Measurements from ENCODE around the gene CTNNA2.

The CTNNA2 gene

DNA sequence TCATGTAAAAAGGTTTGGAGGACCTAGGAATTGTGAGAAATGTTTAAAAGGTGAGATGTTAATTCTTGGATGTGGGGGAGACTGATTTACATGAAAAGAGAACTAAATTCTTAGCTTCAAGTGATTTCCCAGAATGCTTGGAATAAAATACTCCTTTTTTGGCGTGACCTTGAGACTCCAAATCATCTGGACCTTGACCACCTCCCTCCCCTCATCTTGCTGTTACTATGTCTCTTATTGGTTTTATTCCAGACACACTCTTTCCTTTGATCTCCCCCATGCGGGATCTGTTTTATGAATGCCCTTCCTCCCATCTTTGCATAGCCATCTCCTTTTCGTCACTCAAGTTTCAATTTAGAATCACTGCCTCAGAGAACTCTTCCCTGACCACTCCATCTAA is 811.7 kb downstream of the CTNNA2 start:
- Histone ChIP-seq H3K9me3 (ENCODE audit: control insufficient read depth, low read length) (no peaks in the 10 kb centered on the region), H3K79me2 (no peaks in the 10 kb centered on the region), H3K9ac (no peak overlapping the region), H3K4me1 (peaks cover 2% of the 10 kb centered on the region), H3K27ac (no peak overlapping the region), H3K4me3 (ENCODE audit: low read depth, low read length) (no peak overlapping the region), H2AFZ (no peak overlapping the region), H3K27me3 (ENCODE audit: control insufficient read depth, insufficient read depth, low read length) (no peaks in the 10 kb centered on the region), H3K36me3 (ENCODE audit: control insufficient read depth, insufficient read depth, low read length) (no peaks in the 10 kb centered on the region), H3K4me2 (ENCODE audit: low read length) (no peak overlapping the region)
- TF ChIP-seq, protein P1, sequence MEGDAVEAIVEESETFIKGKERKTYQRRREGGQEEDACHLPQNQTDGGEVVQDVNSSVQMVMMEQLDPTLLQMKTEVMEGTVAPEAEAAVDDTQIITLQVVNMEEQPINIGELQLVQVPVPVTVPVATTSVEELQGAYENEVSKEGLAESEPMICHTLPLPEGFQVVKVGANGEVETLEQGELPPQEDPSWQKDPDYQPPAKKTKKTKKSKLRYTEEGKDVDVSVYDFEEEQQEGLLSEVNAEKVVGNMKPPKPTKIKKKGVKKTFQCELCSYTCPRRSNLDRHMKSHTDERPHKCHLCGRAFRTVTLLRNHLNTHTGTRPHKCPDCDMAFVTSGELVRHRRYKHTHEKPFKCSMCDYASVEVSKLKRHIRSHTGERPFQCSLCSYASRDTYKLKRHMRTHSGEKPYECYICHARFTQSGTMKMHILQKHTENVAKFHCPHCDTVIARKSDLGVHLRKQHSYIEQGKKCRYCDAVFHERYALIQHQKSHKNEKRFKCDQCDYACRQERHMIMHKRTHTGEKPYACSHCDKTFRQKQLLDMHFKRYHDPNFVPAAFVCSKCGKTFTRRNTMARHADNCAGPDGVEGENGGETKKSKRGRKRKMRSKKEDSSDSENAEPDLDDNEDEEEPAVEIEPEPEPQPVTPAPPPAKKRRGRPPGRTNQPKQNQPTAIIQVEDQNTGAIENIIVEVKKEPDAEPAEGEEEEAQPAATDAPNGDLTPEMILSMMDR (IDR thresholded peaks at IDR 0.05): no peak

DNA sequence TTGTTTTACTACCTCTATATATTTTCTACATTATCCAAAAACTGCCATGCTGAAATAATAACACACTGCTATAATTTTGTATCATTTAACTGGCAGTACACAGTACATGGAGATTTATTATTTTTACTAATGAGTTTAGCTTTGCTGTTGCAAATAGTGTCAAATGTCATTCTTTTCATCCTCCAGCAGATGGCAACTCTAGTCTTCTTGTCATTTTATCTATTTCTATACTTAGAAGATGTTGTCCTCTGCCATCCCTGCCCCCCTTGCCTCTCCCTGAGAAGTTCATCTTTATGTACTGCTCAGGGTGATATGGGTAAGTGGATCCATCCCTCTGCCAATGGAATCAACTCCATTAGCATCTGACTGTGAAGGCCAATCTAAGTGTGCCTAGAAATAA is 813.4 kb downstream of the CTNNA2 start:
- Histone ChIP-seq H3K36me3 (ENCODE audit: control insufficient read depth, insufficient read depth, low read length) (no peaks in the 10 kb centered on the region), H2AFZ (no peak overlapping the region), H3K4me3 (ENCODE audit: low read depth, low read length) (no peak overlapping the region), H3K9ac (no peak overlapping the region), H3K27ac (no peak overlapping the region), H3K4me2 (ENCODE audit: low read length) (no peak overlapping the region), H3K79me2 (no peaks in the 10 kb centered on the region), H3K27me3 (ENCODE audit: control insufficient read depth, insufficient read depth, low read length) (no peaks in the 10 kb centered on the region), H3K9me3 (ENCODE audit: control insufficient read depth, low read length) (no peaks in the 10 kb centered on the region), H3K4me1 (peaks cover 2% of the 10 kb centered on the region)
- TF ChIP-seq, protein P1 (IDR thresholded peaks at IDR 0.05): no peak

DNA sequence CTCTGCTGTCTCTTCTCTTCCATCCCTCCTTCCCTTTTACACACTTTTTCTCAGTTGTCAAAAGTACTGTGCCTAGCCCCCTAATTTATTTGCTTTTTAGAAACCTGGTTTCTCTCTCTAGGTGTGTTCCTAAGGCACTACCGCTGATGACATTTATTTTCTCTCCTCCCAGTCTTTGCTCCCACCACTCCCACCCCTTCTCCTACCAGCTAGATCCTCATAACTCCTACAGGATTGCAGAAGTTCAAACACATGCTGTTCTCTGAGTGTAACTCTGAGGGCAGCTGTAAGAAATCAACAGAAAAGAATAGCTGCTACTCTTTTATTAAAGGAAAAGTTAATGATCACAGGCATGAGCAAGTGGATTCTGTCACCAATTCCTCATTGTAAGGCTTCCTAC is 814.0 kb downstream of the CTNNA2 start:
- H3K36me3 ChIP-seq (ENCODE audit: control insufficient read depth, insufficient read depth, low read length): no peaks in the 10 kb centered on the region
- H3K79me2 ChIP-seq: no peaks in the 10 kb centered on the region
- TF ChIP-seq, protein P1 (IDR thresholded peaks at IDR 0.05): no peak

DNA sequence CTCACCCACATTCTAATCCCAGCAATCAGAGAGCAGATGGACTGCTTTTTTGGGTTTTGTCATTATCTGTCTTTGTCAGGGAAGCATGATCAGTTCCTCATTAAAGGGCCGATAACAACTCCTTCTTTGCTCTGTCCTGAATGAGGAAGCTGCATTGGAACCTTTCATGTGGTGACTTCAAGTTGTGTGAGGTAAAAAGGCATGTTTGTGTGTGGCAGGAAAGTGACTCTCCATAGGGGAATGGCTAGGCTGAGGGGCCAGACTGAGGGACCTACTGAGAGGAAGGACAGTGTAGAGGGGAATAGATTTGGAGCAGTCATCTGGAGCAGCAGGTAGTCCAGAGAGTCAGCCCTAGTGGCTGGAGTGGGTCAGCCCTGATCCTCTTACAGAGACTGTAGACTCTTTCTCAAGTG is 815.3 kb downstream of the CTNNA2 start:
- H2AFZ ChIP-seq: no peak overlapping the region
- TF ChIP-seq, protein P1 (IDR thresholded peaks at IDR 0.05): no peak
- H3K27me3 ChIP-seq (ENCODE audit: control insufficient read depth, insufficient read depth, low read length): no peaks in the 10 kb centered on the region
- no peaks in the 10 kb centered on the region for H3K79me2 ChIP-seq
- H3K4me3 ChIP-seq (ENCODE audit: low read depth, low read length): no peak overlapping the region
- H3K4me2 ChIP-seq (ENCODE audit: low read length): no peak overlapping the region
- H3K4me1 ChIP-seq: peaks cover 2% of the 10 kb centered on the region
- H3K9ac ChIP-seq: no peak overlapping the region
- H3K36me3 ChIP-seq (ENCODE audit: control insufficient read depth, insufficient read depth, low read length): no peaks in the 10 kb centered on the region
- H3K27ac ChIP-seq: no peak overlapping the region
- H3K9me3 ChIP-seq (ENCODE audit: control insufficient read depth, low read length): no peaks in the 10 kb centered on the region

More for the DNA sequence above, 814.0 kb downstream of the CTNNA2 start:
- Histone ChIP-seq H3K4me1 (peaks cover 2% of the 10 kb centered on the region), H3K9me3 (ENCODE audit: control insufficient read depth, low read length) (no peaks in the 10 kb centered on the region), H3K4me3 (ENCODE audit: low read depth, low read length) (no peak overlapping the region), H2AFZ (no peak overlapping the region), H3K9ac (no peak overlapping the region), H3K4me2 (ENCODE audit: low read length) (no peak overlapping the region), H3K27me3 (ENCODE audit: control insufficient read depth, insufficient read depth, low read length) (no peaks in the 10 kb centered on the region), H3K27ac (no peak overlapping the region)

DNA sequence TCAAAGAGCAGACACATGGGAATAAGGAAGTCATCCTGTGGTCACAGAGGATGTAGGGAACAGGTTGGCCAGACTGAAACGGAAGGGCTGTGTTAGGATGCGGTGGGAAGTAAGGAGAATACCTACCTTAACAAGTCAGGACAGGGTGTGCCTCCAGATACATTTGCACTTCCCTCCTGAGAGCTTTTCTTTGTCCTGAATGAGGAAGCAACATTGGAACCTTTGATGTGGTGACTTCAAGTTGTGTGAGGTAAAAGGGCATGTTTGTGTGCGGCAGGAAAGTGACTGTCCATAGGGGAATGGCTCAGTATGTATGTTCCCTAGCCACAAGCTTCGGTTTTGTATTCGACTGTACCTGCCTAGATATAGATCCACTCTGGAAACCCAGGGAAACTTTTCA is 816.6 kb downstream of the CTNNA2 start:
- peaks cover 2% of the 10 kb centered on the region for H3K4me1 ChIP-seq
- H3K4me3 ChIP-seq (ENCODE audit: low read depth, low read length): no peak overlapping the region
- no peak overlapping the region for H3K27ac ChIP-seq
- no peak overlapping the region for H3K9ac ChIP-seq
- no peak overlapping the region for H3K4me2 ChIP-seq (ENCODE audit: low read length)
- no peaks in the 10 kb centered on the region for H3K79me2 ChIP-seq
- TF ChIP-seq, protein P1 (IDR thresholded peaks at IDR 0.05): no peak
- H3K36me3 ChIP-seq (ENCODE audit: control insufficient read depth, insufficient read depth, low read length): no peaks in the 10 kb centered on the region
- no peak overlapping the region for H2AFZ ChIP-seq
- no peaks in the 10 kb centered on the region for H3K27me3 ChIP-seq (ENCODE audit: control insufficient read depth, insufficient read depth, low read length)
- H3K9me3 ChIP-seq (ENCODE audit: control insufficient read depth, low read length): no peaks in the 10 kb centered on the region

All from parathyroid adenoma (tissue), 2 donors.